A673 (cell line): ENCODE results near the gene PAK1. TPM values are rescaled to one million over a fixed set of nuclear protein-coding genes. Genes with fewer than 3 reads are reported as not detected.
"Not testable (repeated sequence)": the region's sequence is repeated elsewhere in the genome, so short reads cannot be mapped to it uniquely, and the experiment has no call there.

Source experiments
- BruUV-seq: library from RNA; stranded (reverse); fragments of 400-500 nt; replicated peaks from 2 replicates; lab custom pipeline; 2021; lab: Mats Ljungman, UMichigan
- CTCF ChIA-PET: fragments of 300-600 bp; sonication (Branson Sonifier 250); formaldehyde crosslinking; loops from one replicate; lab custom pipeline; 2022; ENCODE audit warnings: antibody characterized with exemption; lab: Charles Lee
- POLR2A ChIA-PET: fragments of 300-600 bp; sonication (Branson Sonifier 250); formaldehyde crosslinking; loops from one replicate; lab custom pipeline; 2022; ENCODE audit warnings: antibody characterized with exemption; ENCODE audit not compliant: low non-redundant PET; lab: Charles Lee
- DNase-seq: peaks from one replicate; pipeline ENCODE4 v3.0.0-alpha.2; 2015; ENCODE audit warnings: low spot score
- H3K27ac ChIP-seq: fragments of 200-600 bp; sonication (generic); 2 replicates; pipeline ENCODE4 v1.5.1; 2016; ENCODE audit warnings: mixed run types, low read depth, mild to moderate bottlenecking, mixed read lengths, antibody characterized with exemption, low read length; ENCODE audit not compliant: poor library complexity, severe bottlenecking
- H3K27me3 ChIP-seq: fragments of 200-600 bp; sonication (generic); replicated peaks from 2 replicates; pipeline ENCODE4 v1.6.1; 2017; ENCODE audit warnings: mixed run types, low read depth, mild to moderate bottlenecking, mixed read lengths, antibody characterized with exemption, low read length; ENCODE audit not compliant: insufficient read depth, poor library complexity
- H3K36me3 ChIP-seq: fragments of 200-600 bp; sonication (generic); 2 replicates; pipeline ENCODE4 v1.6.1; 2016; ENCODE audit warnings: mixed run types, mild to moderate bottlenecking, mixed read lengths, antibody characterized with exemption, low read length; ENCODE audit not compliant: insufficient read depth, poor library complexity, severe bottlenecking
- H3K4me1 ChIP-seq: fragments of 200-600 bp; sonication (generic); 2 replicates; pipeline ENCODE4 v1.6.1; 2017; ENCODE audit warnings: mixed run types, mild to moderate bottlenecking, mixed read lengths, antibody characterized with exemption, low read length; ENCODE audit not compliant: insufficient read depth, poor library complexity, severe bottlenecking
- H3K4me3 ChIP-seq: fragments of 200-600 bp; sonication (generic); 2 replicates; pipeline ENCODE4 v1.5.1; 2016; ENCODE audit warnings: low read depth, mixed run types, mild to moderate bottlenecking, mixed read lengths, low read length; ENCODE audit not compliant: poor library complexity, severe bottlenecking
- H3K9me3 ChIP-seq: fragments of 200-600 bp; sonication (generic); 2 replicates; pipeline ENCODE4 v1.6.1; 2016; ENCODE audit warnings: mixed run types, low read depth, mild to moderate bottlenecking, mixed read lengths, antibody characterized with exemption, low read length; ENCODE audit not compliant: poor library complexity, severe bottlenecking
- CTCF ChIP-seq: fragments of 300-800, 200-600 bp; sonication (generic); conservative IDR thresholded peaks from 2 replicates; pipeline ENCODE4 v1.5.1; 2017; ENCODE audit warnings: low read depth, mild to moderate bottlenecking, antibody characterized with exemption, low read length, moderate library complexity, mixed read lengths
- EZH2 ChIP-seq: fragments of 200-600 bp; sonication (generic); IDR thresholded peaks from 2 replicates; pipeline ENCODE4 v1.6.1; 2017; ENCODE audit warnings: borderline replicate concordance, low read depth, mild to moderate bottlenecking, mixed read lengths, antibody characterized with exemption, low read length; ENCODE audit not compliant: poor library complexity, severe bottlenecking
- intact Hi-C: fragments of 100-400 bp; cut with micrococcal nuclease; formaldehyde crosslinking; loops from one replicate; pipeline ENCODE4 v1.10.0; 2022; ENCODE audit not compliant: unreplicated experiment
- total RNA-seq: library from RNA; stranded (reverse); gene quantifications from 2 replicates; pipeline ENCODE4 v1.2.3, GENCODE V29; 2021

The PAK1 gene
- total RNA-seq, 1 experiment from 2014 or later, result 44.2 TPM

GRCh38 chr11:77386178-77386577 is 87.7 kb downstream of the PAK1 start:
- TF ChIP-seq CTCF, result no peak
- TF ChIP-seq EZH2, result no peak
- H3K27me3 ChIP-seq, result no peaks in the 10 kb centered on the region
- H3K36me3 ChIP-seq, result no peaks in the 10 kb centered on the region
- no peak overlapping the region for H3K4me3 ChIP-seq
- H3K9me3 ChIP-seq, result no peaks in the 10 kb centered on the region
- no TSS peak for BruUV-seq
- DNase-seq, result no peak
- POLR2A ChIA-PET, result no interaction called here
- no peak overlapping the region for H3K27ac ChIP-seq
- CTCF ChIA-PET, result interaction anchor here (1.1 kb wide), 1 partner anchor 22 kb away, joined by 3 read pairs; no protein-coding TSS in a partner anchor
- no peaks in the 10 kb centered on the region for H3K4me1 ChIP-seq
- intact Hi-C loops, result no loop called here

- H3K4me1 ChIP-seq, H3K27ac ChIP-seq, H3K9me3 ChIP-seq, DNase-seq, H3K36me3 ChIP-seq, H3K4me3 ChIP-seq, H3K27me3 ChIP-seq, BruUV-seq, POLR2A ChIA-PET, intact Hi-C loops: not testable (repeated sequence)
- CTCF ChIA-PET, result interaction anchor here (1.1 kb wide), 1 partner anchor 22 kb away, joined by 3 read pairs; no protein-coding TSS in a partner anchor
Measured at GRCh38 chr11:77385255-77385771, 88.6 kb downstream of the PAK1 start.

- no peak overlapping the region for H3K27ac ChIP-seq
- H3K9me3 ChIP-seq, result no peaks in the 10 kb centered on the region
Measured at GRCh38 chr11:77384571-77384970, 89.3 kb downstream of the PAK1 start.

GRCh38 chr11:77383349-77383748 is 90.5 kb downstream of the PAK1 start:
- H3K4me1 ChIP-seq, H3K27me3 ChIP-seq, H3K27ac ChIP-seq, POLR2A ChIA-PET, BruUV-seq, H3K9me3 ChIP-seq, H3K36me3 ChIP-seq, H3K4me3 ChIP-seq, DNase-seq, CTCF ChIA-PET, intact Hi-C loops: not testable (repeated sequence)

More at GRCh38 chr11:77384571-77384970, 89.3 kb downstream of the PAK1 start:
- H3K27me3 ChIP-seq, result no peaks in the 10 kb centered on the region
- no peak overlapping the region for H3K4me3 ChIP-seq
- no peaks in the 10 kb centered on the region for H3K36me3 ChIP-seq
- intact Hi-C loops, result no loop called here
- ChIA-PET CTCF (no interaction called here), POLR2A (no interaction called here)
- no peaks in the 10 kb centered on the region for H3K4me1 ChIP-seq
- no peak for TF ChIP-seq EZH2
- TF ChIP-seq CTCF, result no peak
- BruUV-seq, result no TSS peak
- DNase-seq, result no peak
